H1 (cell line): ENCODE data around the gene ZNF555. TPM values are rescaled to one million over a fixed set of nuclear protein-coding genes. Genes with fewer than 3 reads are reported as not detected.

ENCODE experiments used
- CTCF ChIA-PET: fragments of 300-600 bp; sonication (Branson Sonifier 250); formaldehyde crosslinking; loops from one replicate; lab custom pipeline; 2021; ENCODE audit not compliant: partially characterized antibody; lab: Charles Lee
- POLR2A ChIA-PET: fragments of 300-600 bp; sonication (Branson Sonifier 250); formaldehyde crosslinking; loops from one replicate; lab custom pipeline; 2021; ENCODE audit warnings: inconsistent platforms; ENCODE audit not compliant: partially characterized antibody; lab: Charles Lee
- DNase-seq, 2 experiments: peaks; one replicate each; pipeline versions ENCODE4 v3.0.0 to v3.0.0-alpha.2; 2010 to 2022; ENCODE audit warnings: low spot score in 2 of 2, low read depth in 1 of 2, mixed read lengths in 1 of 2
- FAIRE-seq: peaks from 2 replicates; lab custom pipeline; 2011; peaks lifted over from hg19 to GRCh38; lab: Jason Lieb, UNC
- H2AFZ ChIP-seq: 2 replicates; pipeline ENCODE4 v1.8.1; 2012; ENCODE audit warnings: low read length, inconsistent platforms
- H2AK5ac ChIP-seq: 2 replicates; pipeline ENCODE4 v1.6.1; 2013; ENCODE audit warnings: low read depth, low read length
- H2BK120ac ChIP-seq: replicated peaks from 2 replicates; pipeline ENCODE3; 2013; ENCODE audit warnings: low read depth, low read length, inconsistent platforms
- H2BK12ac ChIP-seq: 2 replicates; pipeline ENCODE4 v1.6.1; 2013; ENCODE audit warnings: low read depth, low read length
- H2BK15ac ChIP-seq: 2 replicates; pipeline ENCODE4 v1.6.1; 2013; ENCODE audit warnings: low read length
- H2BK20ac ChIP-seq: 2 replicates; pipeline ENCODE4 v1.6.1; 2013; ENCODE audit warnings: low read length
- H2BK5ac ChIP-seq: 2 replicates; pipeline ENCODE4 v1.6.1; 2013; ENCODE audit warnings: low read depth, low read length
- H3K14ac ChIP-seq: 2 replicates; pipeline ENCODE4 v1.6.1; 2013; ENCODE audit warnings: inconsistent platforms; ENCODE audit not compliant: insufficient read length
- H3K18ac ChIP-seq: 2 replicates; pipeline ENCODE4 v1.6.1; 2013; ENCODE audit warnings: low read length; ENCODE audit errors: extremely low read depth
- H3K23ac ChIP-seq: 2 replicates; pipeline ENCODE4 v1.6.1; 2013; ENCODE audit warnings: inconsistent platforms; ENCODE audit not compliant: insufficient read length
- H3K23me2 ChIP-seq: 2 replicates; pipeline ENCODE4 v1.6.1; 2013; ENCODE audit warnings: low read depth, low read length
- H3K27ac ChIP-seq: 2 replicates; pipeline ENCODE4 v1.6.1; 2011; ENCODE audit warnings: low read depth, low read length, inconsistent platforms
- H3K27me3 ChIP-seq, 4 experiments: replicated peaks in 1 of 4; 1 replicate in 1 of 4; 2 replicates in 3 of 4; pipeline versions ENCODE4 v1.6.1 to v1.8.1; 2011 to 2013; ENCODE audit warnings: low read length in 3 of 4, mild to moderate bottlenecking in 3 of 4, inconsistent platforms in 2 of 4, mixed read lengths in 2 of 4, moderate library complexity in 1 of 4; ENCODE audit not compliant: control insufficient read depth in 3 of 4, insufficient read depth in 3 of 4; ENCODE audit errors: extremely low read depth in 1 of 4
- H3K36me3 ChIP-seq, 4 experiments: 2 replicates each; pipeline versions ENCODE4 v1.6.1 to v1.8.1; 2011 to 2013; ENCODE audit warnings: mild to moderate bottlenecking in 4 of 4, low read length in 3 of 4, moderate library complexity in 2 of 4, control low read depth in 1 of 4, inconsistent platforms in 1 of 4; ENCODE audit not compliant: insufficient read depth in 4 of 4, control insufficient read depth in 2 of 4
- H3K4ac ChIP-seq: replicated peaks from 2 replicates; pipeline ENCODE3; 2013; ENCODE audit warnings: low read length, low read depth, mixed read lengths, inconsistent platforms; ENCODE audit not compliant: insufficient read length
- H3K4me1 ChIP-seq, 4 experiments: replicated peaks in 1 of 4; 1 replicate in 1 of 4; 2 replicates in 3 of 4; pipeline versions ENCODE4 v1.6.1 to v1.8.1; 2011 to 2013; ENCODE audit warnings: low read length in 3 of 4, inconsistent platforms in 2 of 4, mixed read lengths in 1 of 4; ENCODE audit not compliant: insufficient read depth in 4 of 4, control insufficient read depth in 3 of 4
- H3K4me2 ChIP-seq, 2 experiments: 2 replicates each; pipeline versions ENCODE4 v1.6.1 to v1.8.1; 2011 to 2013; ENCODE audit warnings: low read depth in 2 of 2, low read length in 2 of 2, control low read depth in 1 of 2, inconsistent platforms in 1 of 2, mild to moderate bottlenecking in 1 of 2; ENCODE audit not compliant: insufficient read depth in 1 of 2
- H3K4me3 ChIP-seq, 4 experiments: fragments of 200-600, 300-600 bp in 1 of 4; sonication (generic), shearing (Covaris generic), sonication (Bioruptor Twin) in 1 of 4; 2 replicates each; pipeline versions ENCODE4 v1.5.1 to v1.8.1; 2011 to 2016; ENCODE audit warnings: low read length in 4 of 4, low read depth in 3 of 4, control low read depth in 2 of 4, inconsistent platforms in 2 of 4, mild to moderate bottlenecking in 2 of 4, mixed read lengths in 1 of 4, moderate library complexity in 1 of 4; ENCODE audit not compliant: insufficient read depth in 2 of 4; ENCODE audit errors: extremely low read depth in 1 of 4
- H3K56ac ChIP-seq: replicated peaks from 2 replicates; pipeline ENCODE3; 2013; ENCODE audit warnings: low read depth, mild to moderate bottlenecking, mixed read lengths, low read length, inconsistent platforms; ENCODE audit not compliant: insufficient read length
- H3K79me1 ChIP-seq: 2 replicates; pipeline ENCODE4 v1.6.1; 2013; ENCODE audit warnings: low read depth, low read length, control low read depth
- H3K79me2 ChIP-seq, 2 experiments: 2 replicates each; pipeline versions ENCODE4 v1.6.1 to v1.8.1; 2012 to 2013; ENCODE audit warnings: low read length in 2 of 2, mild to moderate bottlenecking in 2 of 2, inconsistent platforms in 1 of 2; ENCODE audit not compliant: insufficient read depth in 2 of 2, control insufficient read depth in 1 of 2
- H3K9ac ChIP-seq, 4 experiments: replicated peaks in 1 of 4; 1 replicate in 1 of 4; 2 replicates in 3 of 4; pipeline versions ENCODE4 v1.6.1 to v1.8.1; 2011 to 2013; ENCODE audit warnings: low read depth in 3 of 4, low read length in 3 of 4, control low read depth in 2 of 4, mild to moderate bottlenecking in 2 of 4, moderate library complexity in 2 of 4, inconsistent platforms in 1 of 4; ENCODE audit errors: extremely low read depth in 1 of 4
- H3K9me3 ChIP-seq, 2 experiments: 2 replicates each; pipeline versions ENCODE4 v1.6.1 to v1.8.1; 2012 to 2013; ENCODE audit warnings: mild to moderate bottlenecking in 2 of 2, moderate library complexity in 2 of 2, control low read depth in 1 of 2, inconsistent platforms in 1 of 2, low read depth in 1 of 2, low read length in 1 of 2, mixed read lengths in 1 of 2; ENCODE audit not compliant: insufficient read depth in 2 of 2
- H4K20me1 ChIP-seq, 2 experiments: replicated peaks in 1 of 2; 2 replicates each; pipeline versions ENCODE3 to v1.8.1; 2011 to 2013; ENCODE audit warnings: inconsistent platforms in 2 of 2, low read length in 2 of 2, mild to moderate bottlenecking in 1 of 2; ENCODE audit not compliant: insufficient read depth in 2 of 2, control insufficient read depth in 1 of 2
- H4K5ac ChIP-seq: 2 replicates; pipeline ENCODE4 v1.6.1; 2013; ENCODE audit warnings: low read length, low read depth, mixed read lengths, inconsistent platforms; ENCODE audit not compliant: insufficient read length
- H4K8ac ChIP-seq: 2 replicates; pipeline ENCODE4 v1.8.0; 2013; ENCODE audit warnings: mild to moderate bottlenecking, moderate library complexity, low read length, inconsistent platforms; ENCODE audit not compliant: insufficient read depth; ENCODE audit errors: extremely low read depth
- H4K91ac ChIP-seq: replicated peaks from 2 replicates; pipeline ENCODE3; 2013; ENCODE audit warnings: low read length, mixed read lengths, inconsistent platforms; ENCODE audit not compliant: insufficient read length
- BCL11A ChIP-seq, 2 experiments: IDR thresholded peaks; one replicate each; pipeline ENCODE4 v1.6.1; 2011; ENCODE audit warnings: low read depth in 2 of 2, low read length in 2 of 2, mild to moderate bottlenecking in 2 of 2
- BRCA1 ChIP-seq: IDR thresholded peaks from 2 replicates; pipeline ENCODE4 v1.6.1; 2012; ENCODE audit warnings: low read depth, low read length, improper control_type of control experiment
- CHD2 ChIP-seq: IDR thresholded peaks from 2 replicates; pipeline ENCODE4 v1.6.1; 2012; ENCODE audit warnings: low read length, improper control_type of control experiment
- CTCF ChIP-seq, 3 experiments: IDR thresholded peaks; 1 replicate in 2 of 3; 2 replicates in 1 of 3; pipeline versions ENCODE4 v1.5.1 to v1.6.1; 2011; ENCODE audit warnings: low read length in 3 of 3, mild to moderate bottlenecking in 3 of 3, inconsistent platforms in 2 of 3, low read depth in 1 of 3, moderate library complexity in 1 of 3; ENCODE audit not compliant: insufficient read depth in 1 of 3; ENCODE audit errors: control extremely low read depth in 1 of 3
- GABPA ChIP-seq: IDR thresholded peaks from 2 replicates; pipeline ENCODE4 v1.6.1; 2011; ENCODE audit warnings: mild to moderate bottlenecking, low read length, moderate library complexity, borderline replicate concordance; ENCODE audit not compliant: insufficient read depth
- GTF2F1 ChIP-seq: IDR thresholded peaks from 2 replicates; pipeline ENCODE4 v1.6.1; 2012; ENCODE audit warnings: low read depth, low read length, improper control_type of control experiment, borderline replicate concordance
- HDAC2 ChIP-seq, 2 experiments: fragments of 300-600 bp in 1 of 2; sonication (generic) in 1 of 2; IDR thresholded peaks; 2 replicates each; pipeline ENCODE4 v1.6.1; 2011 to 2012; ENCODE audit warnings: low read depth in 2 of 2, low read length in 2 of 2, mild to moderate bottlenecking in 2 of 2, moderate library complexity in 2 of 2, borderline replicate concordance in 1 of 2, inconsistent platforms in 1 of 2
- SP2 ChIP-seq: IDR thresholded peaks from 2 replicates; pipeline ENCODE4 v1.6.1; 2012; ENCODE audit warnings: mild to moderate bottlenecking, low read length, inconsistent platforms
- SP4 ChIP-seq: IDR thresholded peaks from 2 replicates; pipeline ENCODE4 v1.6.1; 2012; ENCODE audit warnings: low read length, inconsistent platforms
- TAF7 ChIP-seq: optimal IDR thresholded peaks from 2 replicates; pipeline ENCODE3; 2011; ENCODE audit warnings: low read depth, mild to moderate bottlenecking, inconsistent platforms, low read length, moderate library complexity, borderline replicate concordance
- WGBS, 2 experiments: shearing (Covaris generic) in 1 of 2; methylation state at CpG; one replicate each; pipeline versions ENCODE4 v1.1.6 to v1.1.7; 2013 to 2015; ENCODE audit warnings: low lambda C conversion rate in 2 of 2, mixed read lengths in 2 of 2, inconsistent platforms in 1 of 2, low coverage in 1 of 2, missing lambda C conversion rate in 1 of 2; ENCODE audit not compliant: insufficient replicate concordance in 2 of 2, insufficient coverage in 1 of 2, insufficient read length in 1 of 2; ENCODE audit errors: extremely low coverage in 1 of 2, missing lambda C conversion rate in 1 of 2; 5-methylcytosine and 5-hydroxymethylcytosine counted together
- polyA plus RNA-seq, 7 experiments: library from polyadenylated mRNA; depleted of rRNA in 3 of 7; stranded (reverse) in 5 of 7; unstranded in 2 of 7; fragments of >200 nt in 5 of 7; fragments of 200-250 nt in 2 of 7; gene quantifications; 1 replicate in 5 of 7; 2 replicates in 1 of 7; 4 replicates in 1 of 7; pipeline versions ENCODE4 v1.2.1 to v1.2.3, GENCODE V29; 2011 to 2013; ENCODE audit warnings: missing spikeins in 2 of 7, mixed read lengths in 2 of 7
- total RNA-seq: library from RNA; stranded (reverse); fragmentation: NEBNext Ultra II Directional; extraction: Animal tissue kit (Norgen Biotek cat#: 25700); gene quantifications from 2 replicates; pipeline ENCODE4 v1.2.1, GENCODE V29; 2021

The ZNF555 gene
- total and polyA plus RNA-seq, 2 of the 8 experiments (the other 6 are each of a cell fraction or from before 2014, with no cell fraction given), result 1.6 to 5.7 TPM

DNA sequence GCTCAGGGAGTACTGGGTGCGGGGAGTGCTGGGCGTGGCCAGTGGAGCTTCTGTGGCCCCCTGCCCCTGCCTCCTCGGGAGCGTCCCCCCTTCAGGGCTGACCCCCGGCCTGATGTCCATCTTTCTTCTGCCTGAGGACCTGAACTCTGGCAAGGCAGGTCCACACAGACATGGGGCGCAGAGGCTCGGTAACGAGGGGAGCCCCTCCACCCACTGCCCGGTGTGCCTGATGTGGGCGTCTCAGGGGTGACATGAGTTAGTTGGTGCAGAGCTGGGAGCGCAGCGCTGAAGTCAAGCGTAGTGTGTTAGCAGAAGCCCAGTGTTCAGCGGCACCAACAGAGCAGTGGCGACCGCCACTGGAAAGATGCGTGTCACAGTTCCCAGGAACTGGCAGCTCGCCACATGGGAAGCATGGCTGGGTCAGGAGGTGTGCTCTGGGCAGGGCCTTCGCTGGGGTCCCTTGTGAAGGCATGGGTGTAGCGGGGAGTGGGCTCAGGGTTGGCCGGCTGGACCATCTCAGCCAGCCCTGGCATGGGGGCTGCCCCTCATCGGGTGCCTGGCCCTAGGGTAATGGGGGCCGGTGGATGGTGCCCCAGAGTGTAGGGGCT, 44.5 kb upstream of the ZNF555 start:
- Histone ChIP-seq H3K56ac (no peak overlapping the region), H3K4me1 (no peaks in the 10 kb centered on the region; a peak in 2 of 7 replicates), H3K36me3 (peaks cover 25 to 69% (median 55%) of the 10 kb centered on the region in 4 experiments), H3K23ac (no peak overlapping the region), H2BK12ac (no peak overlapping the region), H3K4me3 (no peak overlapping the region), H2AFZ (no peak overlapping the region), H3K4ac (no peak overlapping the region), H3K4me2 (no peak overlapping the region), H4K91ac (no peak overlapping the region), H2BK120ac (no peak overlapping the region), H2BK5ac (no peak overlapping the region; the same call in 1 of the 2 replicates), H3K9ac (no peak overlapping the region), H3K79me2 (no peaks in the 10 kb centered on the region), H2AK5ac (no peak overlapping the region), H3K23me2 (peaks cover under 1% of the 10 kb centered on the region; the same call in 1 of the 2 replicates), H4K20me1 (peaks cover 8 to 21% of the 10 kb centered on the region in 2 experiments), H3K27ac (no peak overlapping the region), H3K18ac (no peak overlapping the region), H3K14ac (no peak overlapping the region), H2BK15ac (no peak overlapping the region), H3K9me3 (no peaks in the 10 kb centered on the region), H3K79me1 (peaks cover 6% of the 10 kb centered on the region), H3K27me3 (no peaks in the 10 kb centered on the region; a peak in 1 of 7 replicates), H4K5ac (no peak overlapping the region), H4K8ac (no peak overlapping the region), H2BK20ac (no peak overlapping the region)
- FAIRE-seq (no peak), DNase-seq (no peak)
- CTCF ChIA-PET, result interaction anchor here (0.8 kb wide), 1 partner anchor 51 kb away, joined by 3 read pairs; no protein-coding TSS in a partner anchor
- WGBS, 2 experiments, result 91% methylated on average over 18 of the region's 23 CpGs; no CpG with 5 or more reads in 1 of the 2 experiments
- POLR2A ChIA-PET, result interaction anchor here (1.2 kb wide), 1 partner anchor 10 kb away, joined by 5 read pairs; no protein-coding TSS in a partner anchor
- no peak for TF ChIP-seq HDAC2 (IDR thresholded peaks at IDR 0.05; ENCODE audit: borderline replicate concordance in 1 of 2, low read depth in 2 of 2, low read length in 2 of 2)
- TF ChIP-seq CTCF (IDR thresholded peaks at IDR 0.05; ENCODE audit: control extremely low read depth in 1 of 3, insufficient read depth in 1 of 3, low read depth in 1 of 3, low read length in 3 of 3), result no peak
- no peak for TF ChIP-seq SP4
- no peak for TF ChIP-seq BCL11A (IDR thresholded peaks at IDR 0.05; ENCODE audit: low read depth in 2 of 2, low read length in 2 of 2)
- no peak for TF ChIP-seq CHD2
- TF ChIP-seq BRCA1, result no peak
- no peak for TF ChIP-seq SP2
- no peak for TF ChIP-seq GABPA
- TF ChIP-seq GTF2F1, result no peak
- TF ChIP-seq TAF7, result no peak
